Activated CD8-positive, alpha-beta memory T cell treated with anti-CD3 and anti-CD28 coated beads for 48 hours (primary cell): Measurements from ENCODE around the gene RABL6.
A peak's percentile ranks its signal among the peaks of the same experiment; 100 is the strongest.
"Not testable (repeated sequence)": the region's sequence is repeated elsewhere in the genome, so short reads cannot be mapped to it uniquely, and the experiment has no call there.

Experiments
- DNase-seq, 3 experiments: peaks; one replicate each; pipeline ENCODE4 v3.0.0-alpha.2; 2020; ENCODE audit warnings: low read depth in 2 of 3, low spot score in 2 of 3

The RABL6 gene

GRCh38 chr9:136794281-136794999, 13.3 kb upstream of the RABL6 start:
- no peak for DNase-seq

GRCh38 chr9:136795000-136795348, 12.8 kb upstream of the RABL6 start:
- DNase-seq, result no peak

GRCh38 chr9:136796238-136796774, 11.4 kb upstream of the RABL6 start, which contains the start of gene CCDC183:
CCDC183 (plus strand) TSS chr9:136796338; CDS start chr9:136796398, 60 bp downstream.
- DNase-seq, result no peak

GRCh38 chr9:136796775-136797347, 10.9 kb upstream of the RABL6 start:
- DNase-seq, result not testable (repeated sequence)

- no peak for DNase-seq
Observed at GRCh38 chr9:136798708-136799078, 9.1 kb upstream of the RABL6 start.

GRCh38 chr9:136799079-136799853, 8.5 kb upstream of the RABL6 start:
- DNase-seq, result no peak

- DNase-seq, result peak; percentile 67 to 90 (median 75)
Observed at GRCh38 chr9:136799854-136800657, 7.7 kb upstream of the RABL6 start.

- no peak for DNase-seq
Observed at GRCh38 chr9:136802321-136802720, 5.4 kb upstream of the RABL6 start.

- DNase-seq, result not testable (repeated sequence)
Observed at GRCh38 chr9:136803009-136803550, 4.7 kb upstream of the RABL6 start.

- no peak for DNase-seq
Observed at GRCh38 chr9:136803551-136804508, 3.9 kb upstream of the RABL6 start.

GRCh38 chr9:136804509-136805206, 3.1 kb upstream of the RABL6 start:
- no peak for DNase-seq

GRCh38 chr9:136805207-136805740, 2.5 kb upstream of the RABL6 start:
- no peak for DNase-seq

GRCh38 chr9:136806067-136806466, 1.7 kb upstream of the RABL6 start:
- no peak for DNase-seq

- no peak for DNase-seq
Observed at GRCh38 chr9:136806631-136807201, 1.0 kb upstream of the RABL6 start.

GRCh38 chr9:136808075-136808805, 492 bp downstream of the RABL6 start:
- DNase-seq, result no peak

GRCh38 chr9:136808806-136809158, 1.0 kb downstream of the RABL6 start:
- DNase-seq, result no peak

- no peak for DNase-seq
Observed at GRCh38 chr9:136814725-136815421, 7.1 kb downstream of the RABL6 start.
